Measurements from ENCODE around the gene ADAMTS14.
"Not testable (repeated sequence)": the region's sequence is repeated elsewhere in the genome, so short reads cannot be mapped to it uniquely, and the experiment has no call there.

Gene ADAMTS14

DNA sequence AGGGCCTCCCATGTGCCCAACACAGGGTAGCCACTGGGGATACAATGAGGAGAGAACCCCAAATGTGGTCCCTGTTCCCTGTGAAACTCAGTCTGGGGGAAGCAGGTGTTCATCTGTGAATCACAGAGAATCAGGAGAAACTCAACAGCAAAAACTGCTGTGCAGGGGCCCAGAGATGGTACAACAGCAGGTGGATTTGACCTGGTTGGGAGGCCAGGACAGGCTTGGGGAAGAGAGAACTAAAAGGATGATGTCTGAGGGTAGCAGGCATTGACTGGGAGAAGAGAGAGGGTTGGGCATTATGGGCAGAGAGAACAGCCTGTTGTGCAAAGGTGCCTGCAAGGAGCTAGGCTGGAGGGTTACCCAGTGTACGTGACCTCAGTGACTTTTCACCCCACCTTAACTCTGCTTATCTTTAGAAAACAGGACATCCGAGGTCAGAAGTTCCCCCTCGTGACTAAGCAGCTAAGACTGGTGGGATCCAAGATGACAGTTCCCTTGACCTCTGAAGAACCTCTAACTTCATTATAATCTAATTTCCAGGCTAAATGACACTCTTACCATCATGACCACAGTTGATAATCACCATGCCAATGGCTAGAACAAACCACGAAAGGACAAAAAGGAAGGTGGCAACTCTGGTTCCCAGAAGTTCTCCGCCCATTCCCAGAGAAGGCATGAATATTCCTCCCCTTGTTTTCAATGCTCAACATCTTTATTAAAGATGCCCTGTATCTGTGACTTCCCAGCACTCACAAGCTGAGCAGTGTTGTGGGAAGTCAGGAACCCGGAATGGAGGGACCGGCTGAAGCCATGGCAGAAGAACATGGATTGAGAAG is 5.1 kb upstream of the ADAMTS14 start:
- H3K4me3 ChIP-seq (ENCODE audit: low read depth, low read length), result no peak overlapping the region
- TF ChIP-seq, protein P1, sequence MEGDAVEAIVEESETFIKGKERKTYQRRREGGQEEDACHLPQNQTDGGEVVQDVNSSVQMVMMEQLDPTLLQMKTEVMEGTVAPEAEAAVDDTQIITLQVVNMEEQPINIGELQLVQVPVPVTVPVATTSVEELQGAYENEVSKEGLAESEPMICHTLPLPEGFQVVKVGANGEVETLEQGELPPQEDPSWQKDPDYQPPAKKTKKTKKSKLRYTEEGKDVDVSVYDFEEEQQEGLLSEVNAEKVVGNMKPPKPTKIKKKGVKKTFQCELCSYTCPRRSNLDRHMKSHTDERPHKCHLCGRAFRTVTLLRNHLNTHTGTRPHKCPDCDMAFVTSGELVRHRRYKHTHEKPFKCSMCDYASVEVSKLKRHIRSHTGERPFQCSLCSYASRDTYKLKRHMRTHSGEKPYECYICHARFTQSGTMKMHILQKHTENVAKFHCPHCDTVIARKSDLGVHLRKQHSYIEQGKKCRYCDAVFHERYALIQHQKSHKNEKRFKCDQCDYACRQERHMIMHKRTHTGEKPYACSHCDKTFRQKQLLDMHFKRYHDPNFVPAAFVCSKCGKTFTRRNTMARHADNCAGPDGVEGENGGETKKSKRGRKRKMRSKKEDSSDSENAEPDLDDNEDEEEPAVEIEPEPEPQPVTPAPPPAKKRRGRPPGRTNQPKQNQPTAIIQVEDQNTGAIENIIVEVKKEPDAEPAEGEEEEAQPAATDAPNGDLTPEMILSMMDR (IDR thresholded peaks at IDR 0.05; ENCODE audit: low read depth, low read length), result no peak

DNA sequence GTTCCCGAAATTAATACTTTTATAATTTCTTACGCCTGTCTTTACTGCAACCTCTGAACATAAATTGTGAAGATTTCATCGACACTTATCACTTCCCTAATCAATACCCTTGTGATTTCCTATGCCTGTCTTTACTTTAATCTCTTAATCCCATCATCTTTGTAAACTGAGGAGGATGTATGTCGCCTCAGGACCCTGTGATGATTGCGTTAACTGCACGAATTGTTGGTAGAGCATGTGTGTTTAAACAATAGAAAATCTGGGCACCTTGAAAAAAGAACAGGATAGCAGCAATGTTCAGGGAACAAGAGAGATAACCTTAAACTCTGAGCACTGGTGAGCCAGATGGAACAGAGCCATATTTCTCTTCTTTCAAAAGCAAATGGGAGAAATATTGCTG is 4.5 kb upstream of the ADAMTS14 start:
- not testable (repeated sequence) for H3K4me3 ChIP-seq (ENCODE audit: low read depth, low read length)

DNA sequence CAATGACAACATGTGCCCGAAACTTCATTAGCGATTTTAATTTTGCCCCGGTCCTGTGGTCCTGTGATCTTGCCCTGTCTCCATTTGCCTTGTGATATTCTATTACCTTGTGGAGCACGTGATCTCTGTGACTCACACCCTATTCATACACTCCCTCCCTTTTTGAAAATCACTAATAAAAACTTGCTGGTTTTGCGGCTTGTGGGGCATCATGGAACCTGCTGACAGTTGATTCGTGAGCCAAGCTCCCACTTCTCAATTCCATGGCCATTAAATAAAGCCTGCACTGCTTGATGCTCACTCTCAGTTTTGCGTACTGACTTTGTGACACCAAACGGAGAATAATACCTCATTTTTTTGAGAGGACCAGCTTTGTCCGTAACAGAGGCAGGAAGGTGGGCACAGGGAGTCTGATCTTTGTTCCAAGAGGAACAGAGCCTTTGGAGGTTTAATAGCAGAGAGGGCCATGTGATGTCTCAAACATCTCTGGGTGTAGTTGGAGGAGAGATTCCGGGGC is 3.8 kb upstream of the ADAMTS14 start:
- H3K4me3 ChIP-seq (ENCODE audit: low read depth, low read length), result no peak overlapping the region
- TF ChIP-seq, protein P1 (IDR thresholded peaks at IDR 0.05; ENCODE audit: low read depth, low read length), result no peak

DNA sequence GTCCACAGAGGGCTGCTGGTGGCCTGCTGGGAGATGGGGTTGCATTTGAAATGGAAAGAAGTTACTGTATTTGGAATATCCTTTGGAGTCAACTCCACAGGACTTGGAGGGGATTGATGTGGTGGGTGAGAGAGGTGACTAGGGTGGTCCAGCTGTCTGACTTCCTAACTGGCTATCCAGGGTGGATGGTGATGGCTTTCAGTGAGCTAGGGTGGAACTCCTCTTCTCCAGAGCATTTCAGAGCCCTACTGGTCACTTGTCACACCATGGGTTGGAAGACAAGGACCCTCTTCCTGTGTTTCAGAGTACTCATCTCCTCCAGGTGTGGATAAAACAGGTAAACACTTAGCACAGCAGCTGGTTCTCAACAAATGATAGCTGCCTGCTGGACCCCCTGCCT is 3.3 kb upstream of the ADAMTS14 start:
- no peak overlapping the region for H3K4me3 ChIP-seq (ENCODE audit: low read depth, low read length)
- TF ChIP-seq, protein P1 (IDR thresholded peaks at IDR 0.05; ENCODE audit: low read depth, low read length), result no peak

DNA sequence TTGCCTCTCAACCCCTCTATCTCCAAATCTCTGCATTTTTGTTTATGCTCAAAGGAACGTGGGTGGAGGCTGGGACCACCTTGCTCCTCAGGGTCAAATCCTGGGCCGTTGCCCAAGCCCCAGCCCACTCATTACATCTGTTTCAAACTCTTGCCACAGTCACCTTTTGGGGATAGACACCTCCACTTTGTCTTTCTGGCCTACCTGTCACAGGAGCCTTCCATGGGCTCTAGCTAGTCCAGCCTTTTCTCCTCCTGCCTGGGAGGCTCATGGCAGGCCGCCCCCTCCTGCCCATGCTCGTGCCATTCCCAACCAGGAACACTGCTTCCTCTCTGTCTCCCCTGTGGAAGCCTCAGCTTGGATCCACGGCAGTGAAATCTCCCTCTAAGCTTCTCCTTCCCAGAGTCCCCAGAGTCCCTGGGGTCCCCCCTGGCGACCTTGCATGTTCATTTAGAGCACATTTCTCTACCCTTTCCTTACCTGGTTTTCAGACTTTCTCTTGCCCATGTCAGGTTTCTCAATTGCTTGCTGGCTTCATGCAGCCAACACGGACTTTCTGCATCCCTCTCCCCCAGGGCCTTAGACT is 2.5 kb upstream of the ADAMTS14 start:
- H3K4me3 ChIP-seq (ENCODE audit: low read depth, low read length), result no peak overlapping the region
- TF ChIP-seq, protein P1 (IDR thresholded peaks at IDR 0.05; ENCODE audit: low read depth, low read length), result no peak

DNA sequence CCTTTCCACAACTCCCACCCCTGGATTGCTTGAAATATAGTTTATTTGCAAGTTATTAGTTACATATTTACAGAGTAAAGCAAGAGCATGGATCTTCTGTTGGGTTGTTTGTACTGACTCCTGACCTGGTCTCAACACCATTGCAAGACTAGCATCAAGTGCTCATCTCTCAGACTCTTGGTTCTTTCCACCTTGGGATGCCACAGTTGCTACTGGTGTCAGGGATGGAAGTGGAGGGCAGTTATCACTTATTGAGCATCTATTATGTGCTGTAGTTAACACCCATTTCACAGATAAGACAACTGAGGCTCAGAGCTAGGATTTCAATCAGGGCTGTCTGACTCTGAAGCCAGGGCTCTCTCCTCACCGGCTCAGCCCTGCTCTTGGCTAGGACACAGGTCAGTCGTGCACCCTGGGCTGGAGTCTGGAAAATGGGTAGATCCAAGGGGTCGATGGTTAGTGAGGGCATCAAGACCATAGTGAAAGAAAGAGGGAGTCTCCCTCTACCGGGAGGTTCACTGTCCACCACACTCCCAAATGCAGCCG is 614 bp upstream of the ADAMTS14 start:
- TF ChIP-seq, protein P1 (IDR thresholded peaks at IDR 0.05; ENCODE audit: low read depth, low read length), result 0 out of 2 replicates have a peak, but pooled peaks have one; percentile 11
- H3K4me3 ChIP-seq (ENCODE audit: low read depth, low read length), result peak overlapping the region; percentile 56

DNA sequence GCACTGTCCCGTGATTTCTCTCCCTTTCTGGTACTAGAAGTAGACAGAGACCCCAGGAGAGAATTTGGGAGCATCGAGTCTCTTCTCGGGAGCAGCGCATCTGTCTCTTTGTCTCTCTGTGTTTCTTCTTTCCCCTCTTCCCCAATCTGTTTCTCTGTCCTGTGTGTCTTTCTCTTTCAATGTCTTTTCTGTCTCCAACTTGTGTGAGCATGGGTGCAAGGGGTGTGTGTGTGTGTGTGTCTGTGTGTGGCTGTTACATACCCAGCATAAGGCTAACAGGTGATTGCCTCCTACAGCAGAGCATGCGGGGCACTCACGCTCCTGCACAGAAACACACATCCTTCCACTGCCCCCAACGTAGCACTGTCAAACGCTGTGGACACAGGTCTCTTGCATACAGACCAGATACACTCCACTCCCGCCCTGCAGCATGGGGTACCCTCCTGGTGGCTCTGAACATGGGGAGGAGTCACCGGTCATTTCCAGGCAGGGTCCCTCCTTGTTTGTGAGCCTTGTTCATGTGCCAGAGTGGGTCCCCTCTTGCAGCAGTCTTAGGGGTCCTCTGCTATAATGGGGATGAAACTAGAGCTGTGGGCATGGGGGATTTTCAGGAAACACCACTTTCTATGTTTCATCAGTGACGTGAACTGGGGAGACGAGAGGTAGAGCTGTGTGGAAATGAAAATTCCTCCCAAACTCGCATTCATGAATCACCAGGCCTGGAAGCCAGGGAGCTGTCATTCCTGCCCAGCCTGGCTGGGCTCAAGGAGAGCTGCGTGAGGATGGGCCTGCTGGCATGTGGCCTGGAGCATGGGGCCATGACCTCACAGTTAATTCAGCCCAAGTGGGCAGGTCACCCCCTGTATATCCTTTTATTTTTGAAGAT is 980 bp downstream of the ADAMTS14 start:
- peak overlapping the region; percentile 56 for H3K4me3 ChIP-seq (ENCODE audit: low read depth, low read length)
- TF ChIP-seq, protein P1 (IDR thresholded peaks at IDR 0.05; ENCODE audit: low read depth, low read length), result no peak
